GM12892 (cell line): ENCODE results near the gene GABRB1.

Experiments used
- DNase-seq: peaks from one replicate; pipeline ENCODE4 v3.0.0; 2011; ENCODE audit not compliant: insufficient read length
- FAIRE-seq: peaks from 2 replicates; lab custom pipeline; 2011; peaks lifted over from hg19 to GRCh38; lab: Jason Lieb, UNC
- POLR2A ChIP-seq: IDR thresholded peaks from 2 replicates; pipeline ENCODE4 v1.6.1; 2011; ENCODE audit warnings: low read depth, low read length, control low read depth
- POLR2AphosphoS5 ChIP-seq: IDR thresholded peaks from 2 replicates; pipeline ENCODE4 v1.6.1; 2011; ENCODE audit warnings: low read depth, low read length, control low read depth
- TAF1 ChIP-seq: IDR thresholded peaks from 2 replicates; pipeline ENCODE4 v1.6.1; 2011; ENCODE audit warnings: low read depth, mild to moderate bottlenecking, control low read depth, low read length, borderline replicate concordance

GABRB1 gene

GRCh38 chr4:47217291-47217690 lies 185.9 kb downstream of the GABRB1 start:
- no peak for FAIRE-seq
- TF ChIP-seq TAF1, result no peak
- TF ChIP-seq POLR2AphosphoS5, result no peak
- no peak for TF ChIP-seq POLR2A
- no peak for DNase-seq

- no peak for DNase-seq
- TF ChIP-seq TAF1 (no peak), POLR2AphosphoS5 (no peak), POLR2A (no peak)
- FAIRE-seq, result no peak
Observed at GRCh38 chr4:47217884-47218283, 186.5 kb downstream of the GABRB1 start.

- FAIRE-seq, result no peak
- TF ChIP-seq TAF1 (no peak), POLR2AphosphoS5 (no peak), POLR2A (no peak)
Observed at GRCh38 chr4:47218631-47219030, 187.3 kb downstream of the GABRB1 start.

GRCh38 chr4:47219586-47219985 lies 188.2 kb downstream of the GABRB1 start:
- FAIRE-seq (no peak), DNase-seq (no peak)
- TF ChIP-seq POLR2AphosphoS5 (no peak), POLR2A (no peak), TAF1 (no peak)

More at GRCh38 chr4:47218631-47219030, 187.3 kb downstream of the GABRB1 start:
- DNase-seq, result no peak

GRCh38 chr4:47221721-47222120 lies 190.4 kb downstream of the GABRB1 start:
- FAIRE-seq (no peak), DNase-seq (no peak)
- TF ChIP-seq POLR2AphosphoS5 (no peak), POLR2A (no peak), TAF1 (no peak)

GRCh38 chr4:47222276-47222675 lies 190.9 kb downstream of the GABRB1 start:
- TF ChIP-seq POLR2AphosphoS5 (no peak), POLR2A (no peak), TAF1 (no peak)
- DNase-seq (no peak), FAIRE-seq (no peak)

- no peak for TF ChIP-seq POLR2AphosphoS5
- no peak for TF ChIP-seq TAF1
- no peak for TF ChIP-seq POLR2A
- DNase-seq, result no peak
- no peak for FAIRE-seq
Observed at GRCh38 chr4:47224361-47224760, 193.0 kb downstream of the GABRB1 start.

GRCh38 chr4:47235721-47236120 lies 204.4 kb downstream of the GABRB1 start:
- no peak for FAIRE-seq
- no peak for DNase-seq
- TF ChIP-seq POLR2AphosphoS5 (no peak), POLR2A (no peak), TAF1 (no peak)

- FAIRE-seq (no peak), DNase-seq (no peak)
- TF ChIP-seq TAF1 (no peak), POLR2A (no peak), POLR2AphosphoS5 (no peak)
Observed at GRCh38 chr4:47238667-47239066, 207.3 kb downstream of the GABRB1 start.

- DNase-seq, result no peak
- FAIRE-seq, result no peak
- no peak for TF ChIP-seq POLR2A
- TF ChIP-seq TAF1, result no peak
- TF ChIP-seq POLR2AphosphoS5, result no peak
Observed at GRCh38 chr4:47239649-47240048, 208.3 kb downstream of the GABRB1 start.

- FAIRE-seq (no peak), DNase-seq (no peak)
- no peak for TF ChIP-seq POLR2A
- TF ChIP-seq TAF1, result no peak
- TF ChIP-seq POLR2AphosphoS5, result no peak
Observed at GRCh38 chr4:47251348-47252135, 220.2 kb downstream of the GABRB1 start.

- DNase-seq (no peak), FAIRE-seq (no peak)
- TF ChIP-seq TAF1 (no peak), POLR2AphosphoS5 (no peak), POLR2A (no peak)
Observed at GRCh38 chr4:47263721-47264120, 232.4 kb downstream of the GABRB1 start.
